H1 (cell line): Measurements from ENCODE around the gene TMED5.

Experiments
- BACH1 ChIP-seq: IDR thresholded peaks from 2 replicates; pipeline ENCODE4 v1.6.1; 2012; ENCODE audit warnings: low read length, improper control_type of control experiment
- CBX5 ChIP-seq: fragments of 300-800, 300-1000 bp; sonication (generic); IDR thresholded peaks from 2 replicates; pipeline ENCODE4 v1.7.1; 2016; ENCODE audit warnings: antibody characterized with exemption, low read length, low read depth
- CBX8 ChIP-seq: fragments of 300-800, 300-1000 bp; sonication (generic); IDR thresholded peaks from 2 replicates; pipeline ENCODE4 v1.7.1; 2016; ENCODE audit warnings: low read depth, low read length, borderline replicate concordance
- EZH2 ChIP-seq: fragments of 200-600 bp; sonication (generic); IDR thresholded peaks from 2 replicates; pipeline ENCODE4 v1.7.1; 2012; ENCODE audit warnings: low read depth, mild to moderate bottlenecking, moderate library complexity, low read length, inconsistent platforms; ENCODE audit not compliant: severe bottlenecking
- POLR2A ChIP-seq, 2 experiments: IDR thresholded peaks; 1 replicate in 1 of 2; 2 replicates in 1 of 2; pipeline ENCODE4 v1.6.1; 2011; ENCODE audit warnings: low read depth in 2 of 2, low read length in 2 of 2, mild to moderate bottlenecking in 2 of 2; ENCODE audit errors: control extremely low read depth in 1 of 2
- RFX5 ChIP-seq: IDR thresholded peaks from 2 replicates; pipeline ENCODE4 v1.6.1; 2011; ENCODE audit warnings: low read depth, low read length, improper control_type of control experiment, borderline replicate concordance
- TAF7 ChIP-seq: optimal IDR thresholded peaks from 2 replicates; pipeline ENCODE3; 2011; ENCODE audit warnings: low read depth, mild to moderate bottlenecking, inconsistent platforms, low read length, moderate library complexity, borderline replicate concordance
- TF ChIP-seq, protein P1 (sequence below), 3 experiments: IDR thresholded peaks; 1 replicate in 2 of 3; 2 replicates in 1 of 3; pipeline versions ENCODE4 v1.5.1 to v1.6.1; 2011; ENCODE audit warnings: low read length in 3 of 3, mild to moderate bottlenecking in 3 of 3, inconsistent platforms in 2 of 3, low read depth in 1 of 3, moderate library complexity in 1 of 3; ENCODE audit not compliant: insufficient read depth in 1 of 3; ENCODE audit errors: control extremely low read depth in 1 of 3
- TF ChIP-seq, protein P2 (sequence below): IDR thresholded peaks from 2 replicates; pipeline ENCODE4 v1.6.1; 2011; ENCODE audit warnings: low read length, improper control_type of control experiment

DNA sequence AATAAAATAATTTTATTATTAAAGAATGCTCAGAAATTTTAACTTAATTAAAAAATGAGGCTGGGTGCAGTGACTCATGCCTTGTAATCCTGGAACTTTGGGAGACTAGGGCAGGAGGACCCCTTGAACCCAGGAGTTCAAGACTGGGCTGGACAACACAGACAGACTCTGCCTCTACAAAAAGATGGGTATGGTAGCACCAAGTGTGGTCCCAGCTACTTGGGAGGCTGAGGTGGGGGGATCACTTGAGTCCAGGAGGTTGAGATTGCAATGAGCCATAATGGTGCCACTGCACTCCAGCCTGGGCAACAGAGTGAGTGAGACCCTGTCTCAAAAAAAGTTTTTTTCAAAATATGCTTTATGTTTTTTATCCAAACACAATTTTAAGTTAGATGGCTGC, 25.3 kb downstream of the TMED5 start:
- TF ChIP-seq CBX8 = no peak
- TF ChIP-seq, protein P1, sequence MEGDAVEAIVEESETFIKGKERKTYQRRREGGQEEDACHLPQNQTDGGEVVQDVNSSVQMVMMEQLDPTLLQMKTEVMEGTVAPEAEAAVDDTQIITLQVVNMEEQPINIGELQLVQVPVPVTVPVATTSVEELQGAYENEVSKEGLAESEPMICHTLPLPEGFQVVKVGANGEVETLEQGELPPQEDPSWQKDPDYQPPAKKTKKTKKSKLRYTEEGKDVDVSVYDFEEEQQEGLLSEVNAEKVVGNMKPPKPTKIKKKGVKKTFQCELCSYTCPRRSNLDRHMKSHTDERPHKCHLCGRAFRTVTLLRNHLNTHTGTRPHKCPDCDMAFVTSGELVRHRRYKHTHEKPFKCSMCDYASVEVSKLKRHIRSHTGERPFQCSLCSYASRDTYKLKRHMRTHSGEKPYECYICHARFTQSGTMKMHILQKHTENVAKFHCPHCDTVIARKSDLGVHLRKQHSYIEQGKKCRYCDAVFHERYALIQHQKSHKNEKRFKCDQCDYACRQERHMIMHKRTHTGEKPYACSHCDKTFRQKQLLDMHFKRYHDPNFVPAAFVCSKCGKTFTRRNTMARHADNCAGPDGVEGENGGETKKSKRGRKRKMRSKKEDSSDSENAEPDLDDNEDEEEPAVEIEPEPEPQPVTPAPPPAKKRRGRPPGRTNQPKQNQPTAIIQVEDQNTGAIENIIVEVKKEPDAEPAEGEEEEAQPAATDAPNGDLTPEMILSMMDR (IDR thresholded peaks at IDR 0.05; ENCODE audit: control extremely low read depth in 1 of 3, insufficient read depth in 1 of 3, low read depth in 1 of 3, low read length in 3 of 3) = no peak
- no peak for TF ChIP-seq POLR2A (IDR thresholded peaks at IDR 0.05; ENCODE audit: control extremely low read depth in 1 of 2, low read depth in 2 of 2, low read length in 2 of 2)
- no peak for TF ChIP-seq BACH1
- TF ChIP-seq TAF7 = no peak
- no peak for TF ChIP-seq CBX5
- no peak for TF ChIP-seq EZH2
- TF ChIP-seq, protein P2, sequence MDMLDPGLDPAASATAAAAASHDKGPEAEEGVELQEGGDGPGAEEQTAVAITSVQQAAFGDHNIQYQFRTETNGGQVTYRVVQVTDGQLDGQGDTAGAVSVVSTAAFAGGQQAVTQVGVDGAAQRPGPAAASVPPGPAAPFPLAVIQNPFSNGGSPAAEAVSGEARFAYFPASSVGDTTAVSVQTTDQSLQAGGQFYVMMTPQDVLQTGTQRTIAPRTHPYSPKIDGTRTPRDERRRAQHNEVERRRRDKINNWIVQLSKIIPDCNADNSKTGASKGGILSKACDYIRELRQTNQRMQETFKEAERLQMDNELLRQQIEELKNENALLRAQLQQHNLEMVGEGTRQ = no peak
- TF ChIP-seq RFX5 = no peak
